ENCODE data around the gene RAB44. TPM values are rescaled to one million over a fixed set of nuclear protein-coding genes. Genes with fewer than 3 reads are reported as not detected.

The RAB44 gene
- total RNA-seq, 1 donor from 2014 or later: not detected

- no peak for TF ChIP-seq CTCF (IDR thresholded peaks at IDR 0.05; ENCODE audit: partially characterized antibody, unreplicated experiment)
- Mint-ChIP-seq H3K36me3 (ENCODE audit: unreplicated experiment) (no peaks in the 10 kb centered on the region), H3K27me3 (ENCODE audit: unreplicated experiment) (peaks cover 9% of the 10 kb centered on the region)
Measured at GRCh38 chr6:36716476-36717093, 19.0 kb downstream of the RAB44 start.

GRCh38 chr6:36717231-36717825 is 19.7 kb downstream of the RAB44 start:
- H3K4me3 Mint-ChIP-seq (ENCODE audit: unreplicated experiment): peak overlapping the region; percentile 46
- peaks cover 9% of the 10 kb centered on the region for H3K27me3 Mint-ChIP-seq (ENCODE audit: unreplicated experiment)
- H3K27ac Mint-ChIP-seq (ENCODE audit: unreplicated experiment): no peak overlapping the region
- DNase-seq: no peak
- no peak for TF ChIP-seq CTCF (IDR thresholded peaks at IDR 0.05; ENCODE audit: partially characterized antibody, unreplicated experiment)
- peaks cover 11% of the 10 kb centered on the region for H3K4me1 Mint-ChIP-seq (ENCODE audit: low read depth, unreplicated experiment)
- H3K9me3 Mint-ChIP-seq (ENCODE audit: unreplicated experiment): peaks cover 8% of the 10 kb centered on the region
- no peaks in the 10 kb centered on the region for H3K36me3 Mint-ChIP-seq (ENCODE audit: unreplicated experiment)

More at GRCh38 chr6:36716476-36717093, 19.0 kb downstream of the RAB44 start:
- no peak for DNase-seq
- Mint-ChIP-seq H3K4me3 (ENCODE audit: unreplicated experiment) (no peak overlapping the region), H3K9me3 (ENCODE audit: unreplicated experiment) (peaks cover 8% of the 10 kb centered on the region), H3K4me1 (ENCODE audit: low read depth, unreplicated experiment) (peaks cover 11% of the 10 kb centered on the region), H3K27ac (ENCODE audit: unreplicated experiment) (no peak overlapping the region)

GRCh38 chr6:36717871-36718540 is 20.4 kb downstream of the RAB44 start:
- peaks cover 11% of the 10 kb centered on the region for H3K4me1 Mint-ChIP-seq (ENCODE audit: low read depth, unreplicated experiment)
- peaks cover 9% of the 10 kb centered on the region for H3K27me3 Mint-ChIP-seq (ENCODE audit: unreplicated experiment)
- H3K27ac Mint-ChIP-seq (ENCODE audit: unreplicated experiment): no peak overlapping the region
- no peaks in the 10 kb centered on the region for H3K36me3 Mint-ChIP-seq (ENCODE audit: unreplicated experiment)
- peaks cover 8% of the 10 kb centered on the region for H3K9me3 Mint-ChIP-seq (ENCODE audit: unreplicated experiment)
- no peak for DNase-seq
- peak overlapping the region; percentile 46 for H3K4me3 Mint-ChIP-seq (ENCODE audit: unreplicated experiment)
- no peak for TF ChIP-seq CTCF (IDR thresholded peaks at IDR 0.05; ENCODE audit: partially characterized antibody, unreplicated experiment)

- no peak overlapping the region for H3K4me3 Mint-ChIP-seq (ENCODE audit: unreplicated experiment)
- peaks cover 11% of the 10 kb centered on the region for H3K4me1 Mint-ChIP-seq (ENCODE audit: low read depth, unreplicated experiment)
- peaks cover 8% of the 10 kb centered on the region for H3K9me3 Mint-ChIP-seq (ENCODE audit: unreplicated experiment)
- H3K36me3 Mint-ChIP-seq (ENCODE audit: unreplicated experiment): no peaks in the 10 kb centered on the region
- no peak for TF ChIP-seq CTCF (IDR thresholded peaks at IDR 0.05; ENCODE audit: partially characterized antibody, unreplicated experiment)
- DNase-seq: no peak
- no peak overlapping the region for H3K27ac Mint-ChIP-seq (ENCODE audit: unreplicated experiment)
- H3K27me3 Mint-ChIP-seq (ENCODE audit: unreplicated experiment): peaks cover 9% of the 10 kb centered on the region
Measured at GRCh38 chr6:36718560-36718959, 20.9 kb downstream of the RAB44 start.

GRCh38 chr6:36719126-36719525 is 21.5 kb downstream of the RAB44 start:
- Mint-ChIP-seq H3K27me3 (ENCODE audit: unreplicated experiment) (peaks cover 9% of the 10 kb centered on the region), H3K36me3 (ENCODE audit: unreplicated experiment) (no peaks in the 10 kb centered on the region), H3K27ac (ENCODE audit: unreplicated experiment) (no peak overlapping the region), H3K4me1 (ENCODE audit: low read depth, unreplicated experiment) (peaks cover 11% of the 10 kb centered on the region), H3K9me3 (ENCODE audit: unreplicated experiment) (peaks cover 8% of the 10 kb centered on the region), H3K4me3 (ENCODE audit: unreplicated experiment) (no peak overlapping the region)
- DNase-seq: no peak
- no peak for TF ChIP-seq CTCF (IDR thresholded peaks at IDR 0.05; ENCODE audit: partially characterized antibody, unreplicated experiment)

Data from glutamatergic neuron (in vitro differentiated cells).